Stimulated activated effector memory CD8-positive, alpha-beta T cell treated with anti-CD3 and anti-CD28 coated beads, Interleukin-12 subunit alpha, Interleukin-12 subunit beta, amount 100 ng/mL, for 72 hours (primary cell): ENCODE measurements around the gene WDR81.
"Not testable (repeated sequence)": the region's sequence is repeated elsewhere in the genome, so short reads cannot be mapped to it uniquely, and the experiment has no call there.

Experiments used
- ATAC-seq: fragments of 150-1000 bp; cut with Tn5 transposase; 2 replicates; pipeline ENCODE4 v1.10.0; 2021
- DNase-seq, 2 donors: peaks; one replicate each; pipeline ENCODE4 v3.0.0; 2021 to 2022; ENCODE audit warnings: low spot score in 2 of 2
- H3K27ac Mint-ChIP-seq: one replicate; pipeline ENCODE4 v1.8.0; 2022; ENCODE audit warnings: mild to moderate bottlenecking, mixed read lengths
- H3K36me3 Mint-ChIP-seq: one replicate; pipeline ENCODE4 v1.8.0; 2022; ENCODE audit warnings: mild to moderate bottlenecking, mixed read lengths
- H3K4me1 Mint-ChIP-seq: one replicate; pipeline ENCODE4 v1.8.0; 2022; ENCODE audit warnings: mixed read lengths
- H3K4me3 Mint-ChIP-seq: one replicate; pipeline ENCODE4 v1.8.0; 2022; ENCODE audit warnings: mild to moderate bottlenecking, mixed read lengths
- H3K9me3 Mint-ChIP-seq: one replicate; pipeline ENCODE4 v1.8.0; 2022; ENCODE audit warnings: mixed read lengths

WDR81 gene

GRCh38 chr17:1724351-1724868, at the start of gene WDR81:
TSS of gene WDR81 (plus strand) at chr17:1724704. CDS start at chr17:1724960, 256 bp downstream.
- peak within 1 kb of the TSS; percentile 84 for H3K27ac Mint-ChIP-seq
- no peaks in the 10 kb centered on the region for H3K9me3 Mint-ChIP-seq
- peaks cover 16% of the 10 kb centered on the region for H3K36me3 Mint-ChIP-seq
- peaks cover 38% of the 10 kb centered on the region for H3K4me1 Mint-ChIP-seq
- ATAC-seq (peak; percentile 89), DNase-seq (peak; percentile 77 to 92)
- H3K4me3 Mint-ChIP-seq = peak within 1 kb of the TSS; percentile 73

GRCh38 chr17:1676401-1676800, 48.1 kb upstream of the WDR81 start:
- peaks cover 100% of the 10 kb centered on the region for H3K36me3 Mint-ChIP-seq
- H3K27ac Mint-ChIP-seq = no peak overlapping the region
- DNase-seq (no peak), ATAC-seq (no peak)
- H3K4me3 Mint-ChIP-seq = no peak overlapping the region
- no peaks in the 10 kb centered on the region for H3K9me3 Mint-ChIP-seq
- peaks cover 29% of the 10 kb centered on the region for H3K4me1 Mint-ChIP-seq

DNA sequence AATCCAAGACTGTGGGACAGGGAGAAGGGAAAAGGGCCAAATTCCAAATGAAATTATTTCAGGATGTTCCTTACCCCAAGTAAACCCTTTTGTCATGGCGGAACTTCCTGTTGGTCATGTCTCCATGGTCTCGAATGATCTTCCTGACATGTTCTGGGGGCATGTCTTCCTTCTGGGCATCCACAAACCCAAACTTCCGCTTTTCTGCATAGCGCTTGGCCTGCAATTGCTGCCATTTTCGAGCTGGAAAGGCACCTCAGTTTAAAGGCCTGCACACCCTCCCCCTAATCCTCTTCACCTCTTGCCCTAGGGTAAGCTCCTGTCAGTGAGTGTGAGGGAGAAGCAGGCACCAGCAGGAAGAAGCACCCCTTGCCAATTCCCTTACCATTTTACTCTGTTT, 41.0 kb upstream of the WDR81 start:
- H3K9me3 Mint-ChIP-seq = no peaks in the 10 kb centered on the region
- DNase-seq (no peak), ATAC-seq (no peak)
- H3K27ac Mint-ChIP-seq = peak overlapping the region; percentile 97
- peaks cover 65% of the 10 kb centered on the region for H3K36me3 Mint-ChIP-seq
- H3K4me1 Mint-ChIP-seq = peaks cover 42% of the 10 kb centered on the region
- peak overlapping the region; percentile 94 for H3K4me3 Mint-ChIP-seq

GRCh38 chr17:1684378-1685189, 39.9 kb upstream of the WDR81 start, which contains the start of gene PRPF8:
TSS of gene PRPF8 (minus strand) at chr17:1684867. CDS start at chr17:1684571, 296 bp downstream.
- Mint-ChIP-seq H3K4me3 (peak within 1 kb of the TSS; percentile 94), H3K4me1 (peaks cover 42% of the 10 kb centered on the region), H3K36me3 (peaks cover 54% of the 10 kb centered on the region), H3K27ac (peak within 1 kb of the TSS; percentile 97), H3K9me3 (no peaks in the 10 kb centered on the region)
- DNase-seq (peak; percentile 95 to 99), ATAC-seq (peak; percentile 99)

- no peak for ATAC-seq
- H3K9me3 Mint-ChIP-seq = no peaks in the 10 kb centered on the region
- H3K36me3 Mint-ChIP-seq = peaks cover 39% of the 10 kb centered on the region
- no peak for DNase-seq
- H3K27ac Mint-ChIP-seq = no peak overlapping the region
- no peak overlapping the region for H3K4me3 Mint-ChIP-seq
- peaks cover 35% of the 10 kb centered on the region for H3K4me1 Mint-ChIP-seq
Observed at GRCh38 chr17:1686086-1686485, 38.4 kb upstream of the WDR81 start.

DNA sequence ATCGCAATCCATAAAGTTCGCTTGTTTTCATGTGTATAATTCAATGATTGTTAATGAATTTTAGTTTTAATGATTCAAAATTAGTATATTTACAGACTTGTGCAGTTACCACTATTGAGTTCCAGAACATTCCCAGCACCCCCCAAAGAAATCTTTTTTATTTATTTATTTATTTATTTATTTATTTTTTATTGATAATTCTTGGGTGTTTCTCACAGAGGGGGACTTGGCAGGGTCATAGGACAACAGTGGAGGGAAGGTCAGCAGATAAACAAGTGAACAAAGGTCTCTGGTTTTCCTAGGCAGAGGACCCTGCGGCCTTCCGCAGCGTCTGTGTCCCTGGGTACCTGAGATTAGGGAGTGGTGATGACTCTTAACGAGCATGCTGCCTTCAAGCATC, 36.1 kb upstream of the WDR81 start:
- not testable (repeated sequence) for DNase-seq, ATAC-seq, H3K9me3 Mint-ChIP-seq, H3K4me3 Mint-ChIP-seq, H3K27ac Mint-ChIP-seq
- Mint-ChIP-seq H3K36me3 (peaks cover 16% of the 10 kb centered on the region), H3K4me1 (peaks cover 17% of the 10 kb centered on the region)

- H3K9me3 Mint-ChIP-seq = no peaks in the 10 kb centered on the region
- ATAC-seq (no peak), DNase-seq (no peak)
- H3K36me3 Mint-ChIP-seq = no peaks in the 10 kb centered on the region
- no peak overlapping the region for H3K27ac Mint-ChIP-seq
- no peak overlapping the region for H3K4me3 Mint-ChIP-seq
- no peaks in the 10 kb centered on the region for H3K4me1 Mint-ChIP-seq
Observed at GRCh38 chr17:1690544-1691221, 33.8 kb upstream of the WDR81 start.

DNA sequence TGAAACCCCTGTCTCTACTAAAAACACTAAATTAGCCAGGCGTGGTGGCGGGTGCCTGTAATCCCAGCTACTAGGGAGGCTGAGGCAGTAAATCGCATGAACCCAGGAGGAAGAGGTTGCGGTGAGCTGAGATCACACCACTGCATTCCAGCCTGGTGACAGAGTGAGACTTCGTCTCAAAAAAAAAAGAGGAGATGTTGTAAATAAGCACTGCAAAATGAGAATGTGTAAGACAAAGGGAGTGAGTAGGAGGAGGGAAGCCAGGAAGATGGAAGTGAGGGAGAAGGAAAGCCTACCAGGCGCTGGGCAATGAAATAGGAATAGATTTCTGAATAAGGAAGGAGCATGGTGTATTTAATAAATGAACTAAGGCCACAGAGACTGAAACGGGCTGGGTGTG, 31.2 kb upstream of the WDR81 start:
- no peak for DNase-seq
- Mint-ChIP-seq H3K4me1 (no peaks in the 10 kb centered on the region), H3K27ac (no peak overlapping the region), H3K36me3 (no peaks in the 10 kb centered on the region), H3K4me3 (no peak overlapping the region), H3K9me3 (no peaks in the 10 kb centered on the region)
- no peak for ATAC-seq

- Mint-ChIP-seq H3K4me1 (no peaks in the 10 kb centered on the region), H3K27ac (no peak overlapping the region), H3K9me3 (no peaks in the 10 kb centered on the region), H3K36me3 (no peaks in the 10 kb centered on the region), H3K4me3 (no peak overlapping the region)
- ATAC-seq = peak; percentile 49
- DNase-seq = no peak
Observed at GRCh38 chr17:1695365-1695764, 29.1 kb upstream of the WDR81 start.

- Mint-ChIP-seq H3K36me3 (no peaks in the 10 kb centered on the region), H3K9me3 (no peaks in the 10 kb centered on the region), H3K4me3 (no peak overlapping the region), H3K4me1 (no peaks in the 10 kb centered on the region), H3K27ac (no peak overlapping the region)
- DNase-seq (no peak), ATAC-seq (no peak)
Observed at GRCh38 chr17:1697681-1698080, 26.8 kb upstream of the WDR81 start.

DNA sequence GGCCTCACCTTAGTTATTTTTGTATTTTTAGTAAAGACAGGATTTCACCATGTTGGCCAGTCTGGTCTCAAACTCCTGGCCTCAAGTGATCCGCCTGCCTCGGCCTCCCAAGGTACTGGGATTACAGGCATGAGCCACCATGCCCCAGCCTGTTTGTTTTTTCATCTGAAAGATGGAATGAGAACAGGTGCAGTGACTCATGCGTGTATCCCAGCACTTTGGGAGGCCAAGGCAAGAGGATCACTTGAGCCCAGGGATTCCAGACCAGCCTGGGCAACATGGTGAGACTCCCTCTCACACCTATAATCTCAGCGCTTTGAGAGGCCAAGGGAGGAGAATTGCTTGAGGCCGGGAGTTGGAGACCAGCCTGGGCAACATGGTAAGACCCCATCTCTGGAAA, 24.6 kb upstream of the WDR81 start:
- ATAC-seq, H3K9me3 Mint-ChIP-seq, H3K36me3 Mint-ChIP-seq, DNase-seq, H3K4me1 Mint-ChIP-seq, H3K4me3 Mint-ChIP-seq, H3K27ac Mint-ChIP-seq: not testable (repeated sequence)

GRCh38 chr17:1703063-1703462, 21.4 kb upstream of the WDR81 start:
- H3K9me3 Mint-ChIP-seq = no peaks in the 10 kb centered on the region
- peaks cover 12% of the 10 kb centered on the region for H3K4me1 Mint-ChIP-seq
- ATAC-seq (no peak), DNase-seq (no peak)
- H3K27ac Mint-ChIP-seq = no peak overlapping the region
- H3K4me3 Mint-ChIP-seq = no peak overlapping the region
- no peaks in the 10 kb centered on the region for H3K36me3 Mint-ChIP-seq

DNA sequence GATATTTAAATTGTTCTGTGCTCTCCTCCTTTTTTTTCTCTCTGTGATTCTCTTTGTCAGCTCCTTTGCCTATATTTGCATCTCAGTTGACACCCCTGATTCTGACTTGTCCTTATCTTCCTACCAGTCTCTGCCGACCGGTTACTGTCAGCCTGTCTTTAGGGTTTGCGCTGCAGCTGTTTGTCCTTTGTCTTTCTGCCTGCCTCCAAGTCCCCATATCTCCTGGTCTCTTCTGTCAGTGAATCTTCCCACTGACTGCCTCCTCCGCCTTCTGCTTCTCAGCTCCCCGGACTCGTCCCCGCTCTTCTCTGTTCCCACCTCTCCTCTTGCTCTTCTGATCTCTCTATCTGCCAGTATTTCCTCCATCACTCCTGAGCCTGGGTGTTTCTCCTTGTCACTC, 19.5 kb upstream of the WDR81 start:
- Mint-ChIP-seq H3K4me1 (peaks cover 18% of the 10 kb centered on the region), H3K36me3 (no peaks in the 10 kb centered on the region), H3K4me3 (no peak overlapping the region), H3K9me3 (no peaks in the 10 kb centered on the region), H3K27ac (no peak overlapping the region)
- ATAC-seq = no peak
- no peak for DNase-seq

DNA sequence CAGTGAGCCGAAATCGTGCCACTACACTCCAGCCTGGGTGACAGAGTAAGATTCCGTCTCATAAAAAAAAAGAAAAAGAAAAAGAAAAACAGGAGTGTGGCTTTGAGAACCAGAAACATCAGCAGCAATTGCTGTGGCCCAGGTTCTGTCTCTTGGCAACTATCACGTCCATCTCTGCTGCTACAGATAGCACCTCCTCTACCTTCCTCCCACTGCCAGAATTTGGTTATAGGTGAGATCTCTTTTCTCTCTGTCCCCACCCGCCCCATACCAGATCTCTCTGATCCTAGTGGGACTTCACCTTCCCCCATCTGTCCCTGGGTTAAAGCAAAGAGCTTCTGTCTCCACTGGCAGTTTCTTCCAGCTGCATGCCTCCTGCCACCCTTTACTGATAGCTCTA, 17.4 kb upstream of the WDR81 start:
- Mint-ChIP-seq H3K36me3 (peaks cover 8% of the 10 kb centered on the region), H3K9me3 (no peaks in the 10 kb centered on the region), H3K27ac (peak overlapping the region; percentile 64), H3K4me1 (peaks cover 19% of the 10 kb centered on the region), H3K4me3 (no peak overlapping the region)
- ATAC-seq (peak; percentile 34), DNase-seq (no peak)

GRCh38 chr17:1708791-1709346, 15.6 kb upstream of the WDR81 start:
- peaks cover 22% of the 10 kb centered on the region for H3K36me3 Mint-ChIP-seq
- H3K27ac Mint-ChIP-seq, DNase-seq, H3K9me3 Mint-ChIP-seq, ATAC-seq: not testable (repeated sequence)
- H3K4me1 Mint-ChIP-seq = peaks cover 37% of the 10 kb centered on the region
- peak overlapping the region; percentile 62 for H3K4me3 Mint-ChIP-seq
